HepG2 (cell line): ENCODE results near the gene FAH. TPM values are rescaled to one million over a fixed set of nuclear protein-coding genes. Genes with fewer than 3 reads are reported as not detected.
A peak's percentile ranks its signal among the peaks of the same experiment; 100 is the strongest.

Experiments used
- ARID4A ChIP-seq: sonication (generic); formaldehyde crosslinking; IDR thresholded peaks from 2 replicates; pipeline ENCODE4 v1.5.0; 2020; ENCODE audit warnings: mild to moderate bottlenecking, missing genetic modification reagents, borderline replicate concordance
- BRD4 ChIP-seq: sonication (generic); formaldehyde crosslinking; IDR thresholded peaks from 2 replicates; pipeline ENCODE4 v1.4.0; 2020; ENCODE audit warnings: missing genetic modification reagents
- BRF2 ChIP-seq: sonication (generic); formaldehyde crosslinking; IDR thresholded peaks from 2 replicates; pipeline ENCODE4 v1.8.1; 2022; ENCODE audit warnings: mild to moderate bottlenecking, missing genetic modification reagents
- DR1 ChIP-seq: sonication (generic); formaldehyde crosslinking; IDR thresholded peaks from 2 replicates; pipeline ENCODE4 v1.8.0; 2021; ENCODE audit warnings: mild to moderate bottlenecking, missing genetic modification reagents, inconsistent platforms
- GLI4 ChIP-seq: sonication (generic); formaldehyde crosslinking; IDR thresholded peaks from 2 replicates; pipeline ENCODE4 v1.5.1; 2020; ENCODE audit warnings: missing genetic modification reagents, mild to moderate bottlenecking, moderate library complexity, borderline replicate concordance
- GPBP1L1 ChIP-seq: sonication (generic); formaldehyde crosslinking; IDR thresholded peaks from 2 replicates; pipeline ENCODE4 v1.5.0; 2020; ENCODE audit warnings: mild to moderate bottlenecking, missing genetic modification reagents
- HNF1B ChIP-seq: sonication (generic); formaldehyde crosslinking; IDR thresholded peaks from 2 replicates; pipeline ENCODE4 v1.5.1; 2020; ENCODE audit warnings: mild to moderate bottlenecking, moderate library complexity, missing genetic modification reagents
- NFYB ChIP-seq: sonication (generic); formaldehyde crosslinking; IDR thresholded peaks from 2 replicates; pipeline ENCODE4 v1.4.0; 2020; ENCODE audit warnings: missing genetic modification reagents
- RFX1 ChIP-seq: fragments of 450-650 bp; IDR thresholded peaks from 2 replicates; pipeline ENCODE4 v1.6.1; 2017
- TAF1 ChIP-seq: sonication (generic); formaldehyde crosslinking; IDR thresholded peaks from 2 replicates; pipeline ENCODE4 v1.4.0; 2020; ENCODE audit warnings: missing genetic modification reagents
- ZNF205 ChIP-seq: IDR thresholded peaks from 2 replicates; pipeline ENCODE4 v1.6.1; 2018; ENCODE audit warnings: missing biosample characterization, missing genetic modification reagents
- ZNF367 ChIP-seq: sonication (generic); formaldehyde crosslinking; IDR thresholded peaks from 2 replicates; pipeline ENCODE4 v1.4.0; 2020; ENCODE audit warnings: missing genetic modification reagents, borderline replicate concordance
- ZNF574 ChIP-seq: sonication (generic); formaldehyde crosslinking; IDR thresholded peaks from 2 replicates; pipeline ENCODE4 v1.4.0; 2020; ENCODE audit warnings: missing genetic modification reagents
- ZNF576 ChIP-seq: sonication (generic); formaldehyde crosslinking; IDR thresholded peaks from 2 replicates; pipeline ENCODE4 v1.4.0; 2020; ENCODE audit warnings: mild to moderate bottlenecking, missing genetic modification reagents
- ZNF614 ChIP-seq: IDR thresholded peaks from 2 replicates; pipeline ENCODE4 v1.6.1; 2018; ENCODE audit warnings: missing biosample characterization, missing genetic modification reagents, inconsistent platforms, borderline replicate concordance
- ZNF678 ChIP-seq: sonication (generic); formaldehyde crosslinking; IDR thresholded peaks from 2 replicates; pipeline ENCODE4 v1.4.0; 2020; ENCODE audit warnings: mild to moderate bottlenecking, missing genetic modification reagents
- ZNF777 ChIP-seq: sonication (generic); formaldehyde crosslinking; IDR thresholded peaks from 2 replicates; pipeline ENCODE4 v1.4.0; 2020; ENCODE audit warnings: missing genetic modification reagents
- polyA plus RNA-seq, 8 experiments: library from polyadenylated mRNA; depleted of rRNA in 3 of 8; stranded (reverse) in 7 of 8; unstranded in 1 of 8; fragments of >200 nt; fragmentation: Illumina TruSeq in 4 of 8; extraction: Trizol in 4 of 8; gene quantifications; 2 replicates each; pipeline versions ENCODE4 v1.2.1 to v1.2.3, GENCODE V29; 2011 to 2016; ENCODE audit warnings: low read depth in 4 of 8, missing spikeins in 1 of 8, mixed read lengths in 1 of 8; ENCODE audit not compliant: insufficient read depth in 1 of 8
- total RNA-seq, 5 experiments: library from RNA; depleted of rRNA; stranded (reverse); fragments of >200 nt; fragmentation: Illumina TruSeq; extraction: Trizol; gene quantifications; 2 replicates each; pipeline ENCODE4 v1.2.3, GENCODE V29; 2016; ENCODE audit warnings: low read depth in 1 of 5

Gene FAH
- total and polyA plus RNA-seq, 2 of the 13 experiments (the other 11 are each of a cell fraction or from before 2014, with no cell fraction given): 36.6 to 75.0 TPM

- TF ChIP-seq ARID4A (CRISPR knock-in tag) (peak; percentile 81; the same call in 1 of the 2 replicates), GPBP1L1 (CRISPR knock-in tag) (no peak), ZNF574 (CRISPR knock-in tag) (peak; percentile 54; the same call in 1 of the 2 replicates), RFX1 (no peak), TAF1 (no peak), GLI4 (no peak), BRD4 (CRISPR knock-in tag) (no peak), ZNF205 (CRISPR knock-in tag) (no peak), ZNF367 (CRISPR knock-in tag) (no peak), ZNF614 (0 out of 2 replicates have a peak, but pooled peaks have one; percentile 69), DR1 (no peak), NFYB (CRISPR knock-in tag) (no peak), ZNF678 (CRISPR knock-in tag) (no peak), ZNF777 (no peak), ZNF576 (no peak), BRF2 (CRISPR knock-in tag) (no peak), HNF1B (CRISPR knock-in tag) (peak; percentile 84)
Observed at GRCh38 chr15:80160570-80161156, 7.9 kb downstream of the FAH start (continued).
